Thyroid gland (tissue), 4 donors: ENCODE data around the gene SCAPER.

Experiments used
- CTCF ChIP-seq, 6 experiments: fragments of 200-600 bp in 3 of 6; fragments of 450-650 bp in 3 of 6; sonication (generic) in 3 of 6; IDR thresholded peaks; one replicate each; pipeline ENCODE4 v1.5.1; 2016 to 2019; ENCODE audit warnings: antibody characterized with exemption in 6 of 6, mild to moderate bottlenecking in 2 of 6, inconsistent platforms in 1 of 6, moderate library complexity in 1 of 6
- POLR2A ChIP-seq, 2 donors: fragments of 450-650 bp; IDR thresholded peaks; one replicate each; pipeline ENCODE4 v1.6.1; 2017; ENCODE audit warnings: antibody characterized with exemption in 2 of 2, mild to moderate bottlenecking in 2 of 2, moderate library complexity in 1 of 2

DNA sequence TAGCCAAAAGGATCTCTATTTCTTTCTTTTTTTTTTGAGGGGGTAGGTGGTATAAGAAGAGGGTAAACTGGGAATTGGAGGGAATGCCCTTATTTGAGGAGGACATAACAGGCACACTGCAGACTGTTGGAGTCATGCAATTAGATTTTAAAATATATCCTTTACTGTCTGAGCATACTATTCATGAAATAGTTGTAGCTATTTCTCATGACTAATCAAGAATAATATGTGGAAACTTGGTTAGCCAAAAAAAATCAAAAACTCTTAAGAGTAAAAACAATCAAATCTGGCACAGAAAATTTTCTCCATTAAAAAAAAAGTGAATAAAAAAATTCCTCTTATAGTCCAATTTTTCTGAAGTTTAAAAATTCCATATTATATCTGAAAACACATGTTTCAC is 174.9 kb downstream of the SCAPER start:
- TF ChIP-seq CTCF (IDR thresholded peaks at IDR 0.05) (no peak), POLR2A (IDR thresholded peaks at IDR 0.05) (no peak)
